ENCODE data around the gene CMIP. TPM values are rescaled to one million over a fixed set of nuclear protein-coding genes. Genes with fewer than 3 reads are reported as not detected.

Gene CMIP
- total RNA-seq, 1 experiment from 2014 or later = 63.7 TPM

DNA sequence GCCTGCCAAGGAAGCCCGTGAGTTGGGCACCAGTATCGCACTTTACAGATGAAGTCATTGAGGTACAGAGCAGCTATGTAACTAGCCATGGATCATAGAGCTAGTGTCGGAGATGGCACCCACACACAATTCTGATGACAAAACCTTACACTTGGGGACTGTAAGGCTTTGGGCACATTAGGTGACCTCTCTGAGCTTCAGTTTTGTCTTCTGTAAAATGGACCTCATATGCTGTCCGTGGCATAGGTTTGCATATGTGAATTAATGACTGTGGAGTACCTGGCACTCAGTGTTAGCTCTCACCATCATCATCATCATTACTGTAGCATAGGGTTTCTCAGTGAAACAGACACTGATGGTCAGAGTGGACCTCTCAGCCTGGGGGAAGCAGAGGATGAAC lies 50.3 kb downstream of the CMIP start (continued):
- TF ChIP-seq, protein P1, sequence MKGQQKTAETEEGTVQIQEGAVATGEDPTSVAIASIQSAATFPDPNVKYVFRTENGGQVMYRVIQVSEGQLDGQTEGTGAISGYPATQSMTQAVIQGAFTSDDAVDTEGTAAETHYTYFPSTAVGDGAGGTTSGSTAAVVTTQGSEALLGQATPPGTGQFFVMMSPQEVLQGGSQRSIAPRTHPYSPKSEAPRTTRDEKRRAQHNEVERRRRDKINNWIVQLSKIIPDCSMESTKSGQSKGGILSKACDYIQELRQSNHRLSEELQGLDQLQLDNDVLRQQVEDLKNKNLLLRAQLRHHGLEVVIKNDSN (CRISPR knock-in tag; IDR thresholded peaks at IDR 0.05) = no peak
- TF ChIP-seq RELA (CRISPR knock-in tag; IDR thresholded peaks at IDR 0.05; ENCODE audit: borderline replicate concordance) (no peak), MXD4 (CRISPR knock-in tag; IDR thresholded peaks at IDR 0.05; ENCODE audit: borderline replicate concordance) (no peak)

DNA sequence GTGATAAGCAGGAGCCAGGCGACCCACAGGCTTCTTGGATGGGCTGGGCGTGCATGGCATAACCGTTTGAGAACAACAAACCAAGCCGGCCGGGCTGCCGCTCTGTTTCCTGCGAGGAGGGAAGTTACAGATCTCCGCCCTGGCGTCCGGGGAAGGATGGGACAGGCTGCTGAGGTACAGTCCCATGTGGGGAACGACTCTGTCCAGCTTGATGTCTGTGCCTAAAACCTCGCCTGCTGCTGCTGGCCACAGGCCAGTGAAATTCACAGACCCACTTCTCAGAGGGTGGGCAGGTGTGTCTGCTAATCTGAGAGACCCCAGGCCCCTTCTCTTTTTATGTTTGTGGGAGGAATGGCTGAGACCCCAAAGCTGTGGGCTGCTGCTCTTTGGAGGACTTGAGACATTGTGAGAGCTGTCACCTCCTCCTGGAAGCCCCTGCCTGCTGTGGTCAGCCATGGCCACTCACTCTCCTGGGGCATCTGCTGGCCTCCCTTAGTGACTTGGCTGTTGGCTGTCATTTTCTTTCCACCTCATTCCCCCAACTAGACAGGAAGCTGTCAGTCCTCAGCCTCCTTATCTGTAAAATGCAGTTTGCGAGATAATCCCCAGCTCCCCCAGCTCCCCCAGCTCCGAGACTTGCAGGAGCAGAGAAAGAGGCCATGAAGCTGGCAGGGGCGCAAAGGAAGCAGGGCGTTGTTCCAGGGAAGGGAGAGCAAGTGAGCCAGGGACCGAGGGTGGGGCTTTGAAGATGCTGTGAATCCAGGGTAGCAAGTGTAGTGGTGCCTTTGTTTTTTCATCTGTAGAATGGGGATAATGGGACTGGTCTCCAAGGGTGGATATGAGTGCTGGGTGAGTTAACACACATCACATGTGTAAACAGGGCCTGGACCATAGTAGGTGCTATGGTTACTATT lies 51.0 kb downstream of the CMIP start:
- no peaks in the 10 kb centered on the region for H3K9me3 Mint-ChIP-seq
- H3K4me3 Mint-ChIP-seq = no peak overlapping the region
- no peak for TF ChIP-seq TCF7 (CRISPR knock-in tag; IDR thresholded peaks at IDR 0.05; ENCODE audit: low read depth)
- no peak for TF ChIP-seq ZNF138 (CRISPR knock-in tag; conservative IDR thresholded peaks at IDR 0.05)
- TF ChIP-seq SP1 (CRISPR knock-in tag; conservative IDR thresholded peaks at IDR 0.05) = no peak
- TF ChIP-seq, protein P2, sequence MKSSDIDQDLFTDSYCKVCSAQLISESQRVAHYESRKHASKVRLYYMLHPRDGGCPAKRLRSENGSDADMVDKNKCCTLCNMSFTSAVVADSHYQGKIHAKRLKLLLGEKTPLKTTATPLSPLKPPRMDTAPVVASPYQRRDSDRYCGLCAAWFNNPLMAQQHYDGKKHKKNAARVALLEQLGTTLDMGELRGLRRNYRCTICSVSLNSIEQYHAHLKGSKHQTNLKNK (CRISPR knock-in tag; IDR thresholded peaks at IDR 0.05) = no peak
- TF ChIP-seq EMX1 (CRISPR knock-in tag; IDR thresholded peaks at IDR 0.05) = no peak
- TF ChIP-seq NFYB (CRISPR knock-in tag; conservative IDR thresholded peaks at IDR 0.05; ENCODE audit: low read depth) = no peak
- TF ChIP-seq IRF2 (CRISPR knock-in tag; IDR thresholded peaks at IDR 0.05; ENCODE audit: borderline replicate concordance, low read depth) = no peak
- DNase-seq (ENCODE audit: low spot score) (no peak), ATAC-seq (no peak)
- POLR2A ChIA-PET = no interaction called here
- CTCF ChIA-PET = no interaction called here
- no peaks in the 10 kb centered on the region for H3K36me3 Mint-ChIP-seq
- H3K4me1 Mint-ChIP-seq = peaks cover 56% of the 10 kb centered on the region
- no peaks in the 10 kb centered on the region for H3K27me3 Mint-ChIP-seq (ENCODE audit: low read depth)
- H3K27ac Mint-ChIP-seq = no peak overlapping the region

DNA sequence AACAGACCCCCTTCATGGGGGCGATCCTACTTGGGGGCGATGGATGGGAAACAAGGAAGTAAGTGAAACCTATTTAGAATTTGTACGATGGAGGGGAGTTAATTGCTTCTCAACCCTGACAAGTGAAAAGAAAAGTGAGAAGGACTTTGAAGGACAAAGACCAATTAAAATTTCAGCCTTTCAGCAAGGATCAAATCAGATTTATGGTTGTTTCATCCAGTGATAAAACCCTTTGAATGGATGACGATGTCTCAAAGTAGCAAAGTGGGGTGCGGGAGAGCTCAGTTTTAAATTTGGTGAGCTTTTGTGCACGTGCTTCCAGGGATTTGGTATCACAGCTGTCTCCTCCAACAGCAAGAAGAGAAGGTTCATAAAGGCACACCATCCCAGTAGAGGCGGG lies 51.7 kb downstream of the CMIP start:
- Mint-ChIP-seq H3K9me3 (no peaks in the 10 kb centered on the region), H3K27ac (peak overlapping the region; percentile 44; the same call in 1 of the 2 replicates), H3K4me3 (no peak overlapping the region), H3K4me1 (peaks cover 60% of the 10 kb centered on the region), H3K36me3 (no peaks in the 10 kb centered on the region), H3K27me3 (ENCODE audit: low read depth) (no peaks in the 10 kb centered on the region)
- DNase-seq (ENCODE audit: low spot score) (no peak), ATAC-seq (no peak)
- ChIA-PET POLR2A (no interaction called here), CTCF (no interaction called here)
- TF ChIP-seq, protein P3, sequence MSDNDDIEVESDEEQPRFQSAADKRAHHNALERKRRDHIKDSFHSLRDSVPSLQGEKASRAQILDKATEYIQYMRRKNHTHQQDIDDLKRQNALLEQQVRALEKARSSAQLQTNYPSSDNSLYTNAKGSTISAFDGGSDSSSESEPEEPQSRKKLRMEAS (CRISPR knock-in tag; IDR thresholded peaks at IDR 0.05) = no peak
- no peak for TF ChIP-seq NFYB (CRISPR knock-in tag; conservative IDR thresholded peaks at IDR 0.05; ENCODE audit: low read depth)
- TF ChIP-seq, protein P4, sequence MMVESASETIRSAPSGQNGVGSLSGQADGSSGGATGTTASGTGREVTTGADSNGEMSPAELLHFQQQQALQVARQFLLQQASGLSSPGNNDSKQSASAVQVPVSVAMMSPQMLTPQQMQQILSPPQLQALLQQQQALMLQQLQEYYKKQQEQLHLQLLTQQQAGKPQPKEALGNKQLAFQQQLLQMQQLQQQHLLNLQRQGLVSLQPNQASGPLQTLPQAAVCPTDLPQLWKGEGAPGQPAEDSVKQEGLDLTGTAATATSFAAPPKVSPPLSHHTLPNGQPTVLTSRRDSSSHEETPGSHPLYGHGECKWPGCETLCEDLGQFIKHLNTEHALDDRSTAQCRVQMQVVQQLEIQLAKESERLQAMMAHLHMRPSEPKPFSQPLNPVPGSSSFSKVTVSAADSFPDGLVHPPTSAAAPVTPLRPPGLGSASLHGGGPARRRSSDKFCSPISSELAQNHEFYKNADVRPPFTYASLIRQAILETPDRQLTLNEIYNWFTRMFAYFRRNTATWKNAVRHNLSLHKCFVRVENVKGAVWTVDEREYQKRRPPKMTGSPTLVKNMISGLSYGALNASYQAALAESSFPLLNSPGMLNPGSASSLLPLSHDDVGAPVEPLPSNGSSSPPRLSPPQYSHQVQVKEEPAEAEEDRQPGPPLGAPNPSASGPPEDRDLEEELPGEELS (CRISPR knock-in tag; IDR thresholded peaks at IDR 0.05) = no peak
- TF ChIP-seq RORB (CRISPR knock-in tag; IDR thresholded peaks at IDR 0.05) = no peak
- TF ChIP-seq NR3C1 (CRISPR knock-in tag; conservative IDR thresholded peaks at IDR 0.05; ENCODE audit: low read depth) = no peak

DNA sequence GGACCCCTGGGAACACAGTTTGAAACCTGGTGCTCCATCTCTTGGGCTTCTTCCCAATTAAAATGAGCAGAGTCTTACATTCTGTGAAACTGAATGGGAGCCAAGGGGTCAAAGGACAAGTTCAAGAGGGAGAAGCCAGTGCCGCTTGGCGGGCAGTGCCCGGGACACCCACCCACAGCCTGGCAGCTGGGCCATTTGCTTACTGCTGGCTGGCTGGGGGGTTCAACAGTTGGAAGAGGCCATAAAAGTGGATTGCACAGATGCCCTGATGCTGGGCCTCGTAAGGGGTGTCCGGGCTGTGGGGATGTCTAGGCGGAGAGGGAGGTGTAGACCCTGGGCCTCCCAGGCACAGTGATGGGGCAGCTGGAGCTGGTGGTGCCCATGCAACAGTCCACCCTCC lies 52.1 kb downstream of the CMIP start:
- CTCF ChIA-PET = interaction anchor here (1.3 kb wide), 1 partner anchor 89 kb away, joined by 3 read pairs; no protein-coding TSS in a partner anchor
- Mint-ChIP-seq H3K36me3 (no peaks in the 10 kb centered on the region), H3K9me3 (no peaks in the 10 kb centered on the region), H3K4me3 (no peak overlapping the region), H3K27me3 (ENCODE audit: low read depth) (no peaks in the 10 kb centered on the region), H3K27ac (no peak overlapping the region), H3K4me1 (peaks cover 57% of the 10 kb centered on the region)
- no peak for ATAC-seq
- TF ChIP-seq, protein P5, sequence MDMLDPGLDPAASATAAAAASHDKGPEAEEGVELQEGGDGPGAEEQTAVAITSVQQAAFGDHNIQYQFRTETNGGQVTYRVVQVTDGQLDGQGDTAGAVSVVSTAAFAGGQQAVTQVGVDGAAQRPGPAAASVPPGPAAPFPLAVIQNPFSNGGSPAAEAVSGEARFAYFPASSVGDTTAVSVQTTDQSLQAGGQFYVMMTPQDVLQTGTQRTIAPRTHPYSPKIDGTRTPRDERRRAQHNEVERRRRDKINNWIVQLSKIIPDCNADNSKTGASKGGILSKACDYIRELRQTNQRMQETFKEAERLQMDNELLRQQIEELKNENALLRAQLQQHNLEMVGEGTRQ (CRISPR knock-in tag; IDR thresholded peaks at IDR 0.05) = no peak
- no peak for TF ChIP-seq ZNF121 (CRISPR knock-in tag; IDR thresholded peaks at IDR 0.05)
- POLR2A ChIA-PET = no interaction called here
- DNase-seq (ENCODE audit: low spot score) = no peak

Data from WTC11 (cell line).